NOMO-1 treated with DMSO at 0.1 percent for 48 hours (cell line): ENCODE measurements around the gene RNF150.

ENCODE experiments used
- DNase-seq: peaks from one replicate; lab custom pipeline; 2025; ENCODE audit not compliant: unreplicated experiment; lab: John Stamatoyannopoulos, UW

Gene RNF150

GRCh38 chr4:141132072-141132708 is 1.1 kb downstream of the RNF150 start:
- DNase-seq, result no peak

- DNase-seq, result no peak
Observed at GRCh38 chr4:141131723-141132071, 1.6 kb downstream of the RNF150 start.

GRCh38 chr4:141130947-141131605 is 2.2 kb downstream of the RNF150 start:
- no peak for DNase-seq

- DNase-seq, result no peak
Observed at GRCh38 chr4:141127884-141128283, 5.4 kb downstream of the RNF150 start.

- DNase-seq, result peak; percentile 21
Observed at GRCh38 chr4:141126769-141127168, 6.5 kb downstream of the RNF150 start.

GRCh38 chr4:141124224-141124623 is 9.0 kb downstream of the RNF150 start:
- no peak for DNase-seq

GRCh38 chr4:141121768-141122454 is 11.4 kb downstream of the RNF150 start:
- DNase-seq, result no peak

- DNase-seq, result no peak
Observed at GRCh38 chr4:141121101-141121500, 12.2 kb downstream of the RNF150 start.

- DNase-seq, result no peak
Observed at GRCh38 chr4:141120036-141120593, 13.2 kb downstream of the RNF150 start.

- DNase-seq, result no peak
Observed at GRCh38 chr4:141119071-141119470, 14.2 kb downstream of the RNF150 start.

- no peak for DNase-seq
Observed at GRCh38 chr4:141118381-141118780, 14.9 kb downstream of the RNF150 start.

- no peak for DNase-seq
Observed at GRCh38 chr4:141117935-141118334, 15.3 kb downstream of the RNF150 start.

GRCh38 chr4:141109983-141110382 is 23.3 kb downstream of the RNF150 start:
- no peak for DNase-seq

- DNase-seq, result no peak
Observed at GRCh38 chr4:141107927-141108326, 25.3 kb downstream of the RNF150 start.

GRCh38 chr4:141102367-141102766 is 30.9 kb downstream of the RNF150 start:
- no peak for DNase-seq

GRCh38 chr4:141101511-141101910 is 31.8 kb downstream of the RNF150 start:
- DNase-seq, result no peak

GRCh38 chr4:141099326-141099725 is 33.9 kb downstream of the RNF150 start:
- no peak for DNase-seq

- DNase-seq, result no peak
Observed at GRCh38 chr4:141098163-141098562, 35.1 kb downstream of the RNF150 start.

- DNase-seq, result no peak
Observed at GRCh38 chr4:141090473-141090872, 42.8 kb downstream of the RNF150 start.

GRCh38 chr4:141081921-141082395 is 51.3 kb downstream of the RNF150 start:
- DNase-seq, result no peak

GRCh38 chr4:141080668-141081067 is 52.6 kb downstream of the RNF150 start:
- no peak for DNase-seq

- no peak for DNase-seq
Observed at GRCh38 chr4:141079393-141079930, 53.8 kb downstream of the RNF150 start.
